ENCODE measurements around the gene SLC17A9. TPM values are rescaled to one million over a fixed set of nuclear protein-coding genes. Genes with fewer than 3 reads are reported as not detected.

Gene SLC17A9
- polyA plus RNA-seq, 12 donors: 0.67 to 14.5 (median 0.86) TPM; not detected in 1

GRCh38 chr20:63002511-63002910 is 50.0 kb downstream of the SLC17A9 start:
- DNase-seq: no peak

DNA sequence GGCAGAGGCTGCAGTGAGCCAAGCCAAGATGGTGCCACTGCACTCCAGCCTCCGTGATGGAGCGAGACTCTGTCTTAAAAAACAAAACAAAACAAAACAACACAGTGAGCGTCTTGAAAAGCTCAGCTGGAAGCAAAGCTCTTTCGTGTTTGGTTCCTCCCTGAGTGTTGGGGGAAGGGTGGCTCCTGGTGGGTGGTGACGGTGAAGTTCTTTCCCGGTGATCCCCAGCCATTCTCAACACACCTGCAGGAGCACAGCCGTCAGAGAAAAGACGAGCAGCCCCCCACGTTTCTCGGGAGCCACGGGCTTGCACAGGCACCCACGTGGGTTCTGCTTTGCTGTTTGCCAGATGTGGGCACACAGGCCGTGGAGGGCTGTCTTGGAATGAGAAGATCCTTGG is 51.0 kb downstream of the SLC17A9 start:
- DNase-seq: no peak

- DNase-seq: no peak
Observed at GRCh38 chr20:63004607-63005364, 52.3 kb downstream of the SLC17A9 start.

DNA sequence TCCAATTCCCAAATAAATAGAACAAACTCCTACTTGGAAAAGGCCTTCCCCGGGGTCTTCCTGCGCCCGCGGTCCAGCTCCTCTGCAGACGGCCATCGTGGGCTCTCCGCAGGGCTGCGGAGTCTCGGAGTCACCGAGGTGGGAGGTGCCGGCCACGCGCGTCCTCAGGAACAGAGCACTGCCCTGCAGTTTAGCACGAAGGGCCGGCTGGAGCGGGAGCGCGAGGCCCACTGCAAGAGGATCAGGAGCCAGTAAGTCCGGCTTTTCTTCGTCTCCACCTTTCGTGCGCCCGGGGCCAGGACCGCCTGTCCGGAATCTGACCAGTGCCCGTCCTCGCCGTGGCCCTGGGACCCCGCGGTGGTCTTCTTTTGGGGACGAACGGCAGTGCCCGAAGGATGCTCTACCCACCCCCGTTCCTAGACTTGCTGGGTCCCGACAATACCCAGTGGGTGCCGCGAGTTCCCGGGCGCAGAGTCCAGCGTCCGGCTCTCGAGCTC is 52.9 kb downstream of the SLC17A9 start:
- DNase-seq: no peak

GRCh38 chr20:63005862-63006539 is 53.5 kb downstream of the SLC17A9 start:
- DNase-seq: no peak

DNA sequence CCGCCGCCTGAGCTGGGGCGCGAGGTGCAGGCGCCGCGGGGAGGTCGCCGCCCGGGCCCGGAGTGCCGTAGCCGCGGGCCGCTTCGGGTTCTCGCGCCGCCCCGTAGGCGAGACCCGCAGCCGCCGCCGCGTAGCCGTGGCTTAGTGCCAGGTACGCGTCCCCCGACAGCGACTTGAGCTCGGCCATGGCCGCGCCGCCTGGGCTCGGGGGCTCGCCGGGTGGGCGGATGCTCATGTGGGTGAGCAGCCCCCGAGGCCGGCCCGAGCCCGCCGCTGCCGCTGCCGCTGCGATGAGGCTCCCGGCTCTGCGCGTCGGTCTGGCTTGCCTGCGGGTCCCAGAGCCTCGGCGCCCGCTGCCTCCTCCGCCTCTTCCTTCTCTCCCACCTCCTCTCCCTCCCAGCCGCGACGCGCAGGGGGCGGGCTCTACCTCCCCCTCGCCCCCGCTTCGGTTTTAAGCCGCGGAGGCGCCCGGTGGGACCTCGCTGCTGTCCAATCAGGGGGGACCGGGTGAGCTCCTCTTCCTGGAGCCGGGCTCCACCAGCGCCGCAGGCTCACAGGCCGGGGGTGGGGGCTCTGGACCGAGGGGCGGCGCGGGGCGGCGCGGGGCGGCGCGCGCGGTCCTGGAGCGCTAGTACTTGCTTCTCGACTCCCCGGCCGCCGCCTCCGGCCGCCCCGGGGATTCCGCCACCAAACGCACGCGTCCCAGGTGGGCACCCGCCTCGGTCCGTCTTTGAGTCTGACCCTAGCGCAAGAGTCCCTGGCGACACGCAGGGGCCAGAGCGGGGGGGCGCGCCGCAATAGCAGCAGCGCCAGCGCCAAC is 54.2 kb downstream of the SLC17A9 start, which contains the start of gene BHLHE23:
TSS of gene BHLHE23 (minus strand) at position 425 of the 820 bp plus-strand sequence. CDS start at position 235, 190 bp downstream.
- DNase-seq: peak; percentile 37

- no peak for DNase-seq
Observed at GRCh38 chr20:63007360-63007645, 54.8 kb downstream of the SLC17A9 start.

DNA sequence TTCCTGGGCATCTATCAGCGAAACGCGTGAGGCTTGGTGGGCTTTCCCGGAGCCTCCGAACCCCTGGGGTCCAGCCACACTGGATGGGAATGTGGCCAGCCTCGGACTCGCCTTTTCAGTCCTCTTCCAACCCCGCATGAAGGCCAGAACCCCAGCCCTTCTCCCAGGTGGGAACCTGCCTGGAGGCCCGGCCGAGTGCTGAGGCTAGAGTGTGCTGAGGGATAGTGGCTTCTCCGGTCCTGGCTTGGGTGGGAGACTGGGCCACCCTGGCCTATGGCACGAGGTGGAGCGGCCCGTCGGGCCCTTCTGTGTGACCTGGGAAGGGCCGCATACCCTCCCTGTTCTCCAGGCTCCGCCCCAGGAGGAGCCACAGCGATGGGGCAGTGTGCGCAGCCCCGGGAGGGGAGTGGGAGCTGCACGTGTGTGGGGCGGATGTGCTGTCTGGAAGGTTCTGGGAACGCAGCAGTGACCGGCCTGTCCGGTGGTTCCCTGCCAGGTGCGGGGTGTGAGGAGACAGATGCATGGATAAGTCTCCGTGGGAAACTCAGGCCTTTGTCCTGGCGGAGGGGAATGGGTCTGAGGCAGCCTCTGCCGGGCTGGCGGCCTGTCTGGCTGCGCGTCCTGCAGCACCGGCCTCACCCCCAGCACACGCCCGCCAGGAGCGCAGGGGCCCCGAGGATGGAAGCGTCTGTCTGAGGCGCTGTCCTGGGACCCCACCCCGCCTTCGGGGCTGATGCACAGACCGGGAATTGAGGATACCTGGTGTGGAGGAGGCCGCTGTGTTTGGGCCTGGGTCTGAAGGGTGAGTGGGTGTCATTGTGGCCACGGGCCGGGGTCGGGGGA is 55.4 kb downstream of the SLC17A9 start:
- DNase-seq: no peak

- DNase-seq: no peak
Observed at GRCh38 chr20:63008541-63009044, 56.1 kb downstream of the SLC17A9 start.

- peak; percentile 74 for DNase-seq
Observed at GRCh38 chr20:63009045-63009961, 56.8 kb downstream of the SLC17A9 start.

DNA sequence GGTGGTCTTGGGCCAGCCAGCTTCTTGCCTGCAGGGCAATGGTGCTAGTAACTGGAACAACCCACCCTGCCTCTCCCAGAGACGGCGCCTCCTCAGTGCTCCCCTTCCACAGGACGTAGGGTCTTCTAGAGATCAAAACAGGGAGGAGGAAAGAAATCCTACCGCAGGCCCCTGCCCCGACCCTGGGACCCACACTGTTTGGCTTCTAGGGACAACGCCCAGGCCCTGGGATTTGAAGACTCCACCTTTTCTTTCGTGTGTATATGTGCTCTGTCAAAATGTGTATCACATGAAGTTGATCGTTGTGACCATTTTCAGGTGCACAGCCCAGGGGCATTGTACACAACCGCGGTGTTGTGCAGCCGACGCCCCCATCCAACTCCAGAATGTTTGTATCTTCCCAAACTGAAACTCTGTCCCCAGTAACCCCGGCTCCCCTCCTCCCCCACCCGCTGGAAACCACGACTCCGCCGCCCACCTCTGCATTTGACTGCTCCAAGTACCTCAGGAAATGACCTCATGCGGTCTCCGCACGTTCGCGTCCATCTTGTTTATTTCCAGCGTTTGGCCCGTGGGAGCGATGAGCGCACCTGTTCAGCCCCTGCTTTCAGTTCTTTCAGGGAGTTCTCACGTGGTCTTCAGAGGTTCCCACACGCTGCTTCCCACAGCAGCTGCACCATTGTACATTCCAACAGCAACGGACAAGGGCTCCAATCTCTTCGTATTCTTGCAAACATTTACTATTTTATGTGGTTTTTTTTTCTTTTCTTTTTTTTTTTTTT is 57.7 kb downstream of the SLC17A9 start:
- DNase-seq: no peak

DNA sequence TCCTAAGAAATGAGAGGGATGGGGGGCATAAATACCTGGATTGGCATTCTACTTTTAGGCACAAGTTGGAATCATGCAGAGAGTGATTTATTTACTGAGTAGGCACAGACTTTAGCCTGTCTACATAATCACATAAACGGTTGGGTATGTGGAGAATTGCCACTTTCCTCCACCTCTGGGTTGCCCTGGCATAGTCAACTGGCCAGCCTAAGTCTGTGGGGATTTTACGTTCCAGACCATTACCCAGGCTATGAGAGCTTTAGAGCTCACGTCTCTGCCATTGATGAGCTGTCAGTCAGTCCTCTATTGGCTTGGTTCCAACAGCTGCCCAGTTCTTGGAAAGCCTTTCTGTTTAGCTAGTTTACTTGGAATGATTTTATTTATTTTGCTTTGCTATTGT is 59.3 kb downstream of the SLC17A9 start:
- no peak for DNase-seq

- DNase-seq: no peak
Observed at GRCh38 chr20:63013207-63013606, 60.7 kb downstream of the SLC17A9 start.

GRCh38 chr20:63014287-63014686 is 61.8 kb downstream of the SLC17A9 start:
- no peak for DNase-seq

DNA sequence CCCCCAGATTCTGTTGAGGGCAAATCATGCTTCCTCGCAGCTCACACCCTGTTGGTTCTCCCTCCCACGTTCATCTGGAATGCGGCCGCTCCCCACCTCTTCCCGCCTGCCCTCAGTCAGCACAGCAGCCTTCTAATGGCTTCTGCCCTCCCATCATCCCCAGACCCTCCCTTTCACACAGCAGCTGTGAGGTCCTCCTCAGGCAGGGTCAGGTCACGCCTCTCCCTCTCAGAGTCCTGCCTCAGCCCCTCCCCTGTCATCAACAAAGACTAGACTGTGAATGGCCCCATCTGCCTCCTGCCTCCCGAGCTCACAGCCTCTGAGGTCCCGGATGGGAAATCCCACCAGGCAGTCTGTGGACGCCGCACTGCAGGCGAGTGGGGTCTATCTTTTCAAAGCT is 62.2 kb downstream of the SLC17A9 start:
- no peak for DNase-seq

GRCh38 chr20:63015147-63015661 is 62.7 kb downstream of the SLC17A9 start:
- DNase-seq: no peak

DNA sequence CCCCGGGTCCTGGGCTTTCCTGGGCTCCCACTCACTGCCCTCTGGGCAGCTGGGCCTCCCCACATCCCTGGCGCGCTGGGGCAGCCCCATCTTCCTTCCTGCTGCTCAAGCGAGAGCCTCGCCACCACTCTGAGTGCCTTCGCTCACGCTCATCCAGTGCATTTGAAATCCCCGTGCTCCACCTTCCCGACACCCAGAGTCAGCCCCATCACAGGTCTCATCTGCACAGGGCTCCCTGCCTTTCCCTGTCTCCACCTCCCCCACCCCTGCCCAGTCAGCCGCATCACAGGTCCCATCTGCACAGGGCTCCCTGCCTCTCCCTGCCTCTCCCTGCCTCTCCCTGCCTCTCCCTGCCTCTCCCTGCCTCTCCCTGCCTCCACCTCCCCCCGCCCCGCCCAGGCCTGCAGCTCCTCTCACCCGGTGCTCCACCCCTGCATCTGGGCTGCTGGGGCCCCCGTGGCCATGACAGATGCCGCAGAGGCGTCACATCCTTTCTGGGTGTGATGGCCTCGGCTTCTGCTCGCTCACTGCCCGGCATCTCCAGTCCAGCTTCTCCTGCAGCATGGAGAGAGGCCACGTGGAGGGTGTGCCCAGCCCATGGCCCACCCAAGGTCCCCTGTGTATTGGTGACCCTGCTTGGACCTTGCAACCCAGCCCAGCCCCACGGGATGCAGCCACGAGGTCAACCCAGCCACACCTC is 63.3 kb downstream of the SLC17A9 start:
- no peak for DNase-seq

DNA sequence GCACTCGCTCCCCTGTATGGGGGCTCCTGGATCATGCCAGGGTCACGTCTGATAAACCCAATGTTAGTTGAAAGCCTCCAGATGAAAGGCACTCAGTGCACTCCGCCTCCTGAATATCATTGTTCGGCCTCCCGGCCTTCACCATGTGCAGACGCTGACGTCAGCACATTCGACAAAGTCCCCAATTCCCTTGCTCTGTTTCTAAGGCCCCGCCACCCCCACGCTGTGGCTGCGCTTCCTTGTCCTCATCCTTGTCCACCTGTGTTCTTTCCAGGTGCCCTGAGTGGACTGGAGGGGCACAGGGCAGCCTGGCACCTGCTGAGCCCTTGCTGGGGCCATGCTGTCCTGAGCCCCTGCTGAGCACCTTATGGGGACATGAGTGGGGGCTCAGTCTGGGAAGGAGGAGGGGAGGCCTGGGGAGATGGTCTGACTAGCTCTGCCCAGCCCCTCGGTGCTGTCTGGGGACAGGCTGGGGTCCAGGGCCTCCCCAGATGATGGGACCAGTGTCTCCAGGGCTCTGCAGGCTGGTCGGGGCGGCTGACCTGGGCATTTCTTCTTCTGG is 64.1 kb downstream of the SLC17A9 start:
- no peak for DNase-seq
